Activated naive CD8-positive, alpha-beta T cell (primary cell): Measurements from ENCODE around the gene SYNE1.

ENCODE experiments used
- H3K27ac Mint-ChIP-seq: one replicate; pipeline ENCODE4 v1.8.0; 2021; ENCODE audit warnings: mixed read lengths
- H3K27me3 Mint-ChIP-seq: one replicate; pipeline ENCODE4 v1.8.0; 2021; ENCODE audit warnings: mixed read lengths
- H3K36me3 Mint-ChIP-seq: one replicate; pipeline ENCODE4 v1.8.0; 2021; ENCODE audit warnings: mixed read lengths
- H3K4me1 Mint-ChIP-seq: one replicate; pipeline ENCODE4 v1.8.0; 2021; ENCODE audit warnings: low read depth, mixed read lengths
- H3K4me3 Mint-ChIP-seq: one replicate; pipeline ENCODE4 v1.8.0; 2021; ENCODE audit warnings: mild to moderate bottlenecking, mixed read lengths
- H3K9me3 Mint-ChIP-seq: one replicate; pipeline ENCODE4 v1.8.0; 2021; ENCODE audit warnings: low read depth, mixed read lengths

Gene SYNE1

GRCh38 chr6:152595499-152595898, 41.7 kb downstream of the SYNE1 start:
- H3K27ac Mint-ChIP-seq, result no peak overlapping the region
- no peaks in the 10 kb centered on the region for H3K9me3 Mint-ChIP-seq
- H3K4me1 Mint-ChIP-seq, result no peaks in the 10 kb centered on the region
- no peaks in the 10 kb centered on the region for H3K36me3 Mint-ChIP-seq
- H3K4me3 Mint-ChIP-seq, result no peak overlapping the region
- H3K27me3 Mint-ChIP-seq, result peaks cover 11% of the 10 kb centered on the region

- H3K27ac Mint-ChIP-seq, result no peak overlapping the region
- H3K9me3 Mint-ChIP-seq, result no peaks in the 10 kb centered on the region
- H3K36me3 Mint-ChIP-seq, result no peaks in the 10 kb centered on the region
- H3K4me1 Mint-ChIP-seq, result no peaks in the 10 kb centered on the region
- H3K27me3 Mint-ChIP-seq, result peaks cover 7% of the 10 kb centered on the region
- no peak overlapping the region for H3K4me3 Mint-ChIP-seq
Observed at GRCh38 chr6:152594701-152595100, 42.5 kb downstream of the SYNE1 start.

GRCh38 chr6:152588456-152588855, 48.7 kb downstream of the SYNE1 start:
- no peaks in the 10 kb centered on the region for H3K4me1 Mint-ChIP-seq
- no peak overlapping the region for H3K27ac Mint-ChIP-seq
- H3K4me3 Mint-ChIP-seq, result no peak overlapping the region
- H3K36me3 Mint-ChIP-seq, result no peaks in the 10 kb centered on the region
- H3K9me3 Mint-ChIP-seq, result no peaks in the 10 kb centered on the region
- no peaks in the 10 kb centered on the region for H3K27me3 Mint-ChIP-seq

GRCh38 chr6:152587473-152587872, 49.7 kb downstream of the SYNE1 start:
- no peaks in the 10 kb centered on the region for H3K9me3 Mint-ChIP-seq

GRCh38 chr6:152585236-152585635, 51.9 kb downstream of the SYNE1 start:
- Mint-ChIP-seq H3K27me3 (no peaks in the 10 kb centered on the region), H3K4me3 (no peak overlapping the region), H3K36me3 (no peaks in the 10 kb centered on the region), H3K9me3 (no peaks in the 10 kb centered on the region), H3K4me1 (no peaks in the 10 kb centered on the region), H3K27ac (no peak overlapping the region)

More at GRCh38 chr6:152587473-152587872, 49.7 kb downstream of the SYNE1 start:
- H3K4me3 Mint-ChIP-seq, result no peak overlapping the region
- no peaks in the 10 kb centered on the region for H3K36me3 Mint-ChIP-seq
- H3K27ac Mint-ChIP-seq, result no peak overlapping the region
- H3K27me3 Mint-ChIP-seq, result no peaks in the 10 kb centered on the region
- no peaks in the 10 kb centered on the region for H3K4me1 Mint-ChIP-seq

- no peaks in the 10 kb centered on the region for H3K4me1 Mint-ChIP-seq
- no peak overlapping the region for H3K4me3 Mint-ChIP-seq
- H3K36me3 Mint-ChIP-seq, result no peaks in the 10 kb centered on the region
- no peak overlapping the region for H3K27ac Mint-ChIP-seq
- no peaks in the 10 kb centered on the region for H3K9me3 Mint-ChIP-seq
- no peaks in the 10 kb centered on the region for H3K27me3 Mint-ChIP-seq
Observed at GRCh38 chr6:152583888-152584287, 53.3 kb downstream of the SYNE1 start.

GRCh38 chr6:152576525-152576924, 60.6 kb downstream of the SYNE1 start:
- no peak overlapping the region for H3K4me3 Mint-ChIP-seq
- H3K36me3 Mint-ChIP-seq, result no peaks in the 10 kb centered on the region
- H3K4me1 Mint-ChIP-seq, result no peaks in the 10 kb centered on the region
- H3K27ac Mint-ChIP-seq, result no peak overlapping the region
- H3K9me3 Mint-ChIP-seq, result no peaks in the 10 kb centered on the region
- H3K27me3 Mint-ChIP-seq, result no peaks in the 10 kb centered on the region

- Mint-ChIP-seq H3K27me3 (no peaks in the 10 kb centered on the region), H3K9me3 (no peaks in the 10 kb centered on the region), H3K4me3 (no peak overlapping the region), H3K27ac (no peak overlapping the region), H3K4me1 (no peaks in the 10 kb centered on the region), H3K36me3 (no peaks in the 10 kb centered on the region)
Observed at GRCh38 chr6:152575621-152576150, 61.5 kb downstream of the SYNE1 start.

GRCh38 chr6:152575161-152575560, 62.0 kb downstream of the SYNE1 start:
- no peaks in the 10 kb centered on the region for H3K4me1 Mint-ChIP-seq
- no peak overlapping the region for H3K4me3 Mint-ChIP-seq
- H3K27me3 Mint-ChIP-seq, result no peaks in the 10 kb centered on the region
- no peak overlapping the region for H3K27ac Mint-ChIP-seq
- no peaks in the 10 kb centered on the region for H3K36me3 Mint-ChIP-seq
- H3K9me3 Mint-ChIP-seq, result no peaks in the 10 kb centered on the region

GRCh38 chr6:152573762-152574161, 63.4 kb downstream of the SYNE1 start:
- H3K4me3 Mint-ChIP-seq, result no peak overlapping the region
- H3K27me3 Mint-ChIP-seq, result no peaks in the 10 kb centered on the region
- no peaks in the 10 kb centered on the region for H3K9me3 Mint-ChIP-seq
- H3K27ac Mint-ChIP-seq, result no peak overlapping the region
- no peaks in the 10 kb centered on the region for H3K36me3 Mint-ChIP-seq
- H3K4me1 Mint-ChIP-seq, result no peaks in the 10 kb centered on the region

- no peaks in the 10 kb centered on the region for H3K27me3 Mint-ChIP-seq
- no peak overlapping the region for H3K4me3 Mint-ChIP-seq
- H3K4me1 Mint-ChIP-seq, result no peaks in the 10 kb centered on the region
- H3K9me3 Mint-ChIP-seq, result no peaks in the 10 kb centered on the region
- H3K27ac Mint-ChIP-seq, result no peak overlapping the region
- no peaks in the 10 kb centered on the region for H3K36me3 Mint-ChIP-seq
Observed at GRCh38 chr6:152572338-152573088, 64.6 kb downstream of the SYNE1 start.

GRCh38 chr6:152571943-152572337, 65.2 kb downstream of the SYNE1 start:
- H3K4me3 Mint-ChIP-seq, result no peak overlapping the region
- H3K4me1 Mint-ChIP-seq, result no peaks in the 10 kb centered on the region
- no peaks in the 10 kb centered on the region for H3K36me3 Mint-ChIP-seq
- no peaks in the 10 kb centered on the region for H3K9me3 Mint-ChIP-seq
- H3K27me3 Mint-ChIP-seq, result no peaks in the 10 kb centered on the region
- no peak overlapping the region for H3K27ac Mint-ChIP-seq

- no peak overlapping the region for H3K27ac Mint-ChIP-seq
- no peaks in the 10 kb centered on the region for H3K9me3 Mint-ChIP-seq
- H3K27me3 Mint-ChIP-seq, result no peaks in the 10 kb centered on the region
- H3K4me3 Mint-ChIP-seq, result no peak overlapping the region
- no peaks in the 10 kb centered on the region for H3K4me1 Mint-ChIP-seq
- no peaks in the 10 kb centered on the region for H3K36me3 Mint-ChIP-seq
Observed at GRCh38 chr6:152571089-152571488, 66.1 kb downstream of the SYNE1 start.

- Mint-ChIP-seq H3K4me3 (no peak overlapping the region), H3K36me3 (no peaks in the 10 kb centered on the region), H3K4me1 (no peaks in the 10 kb centered on the region), H3K9me3 (no peaks in the 10 kb centered on the region), H3K27me3 (no peaks in the 10 kb centered on the region), H3K27ac (no peak overlapping the region)
Observed at GRCh38 chr6:152566103-152566875, 70.9 kb downstream of the SYNE1 start.

GRCh38 chr6:152563177-152563576, 74.0 kb downstream of the SYNE1 start:
- H3K4me1 Mint-ChIP-seq, result no peaks in the 10 kb centered on the region
- H3K27ac Mint-ChIP-seq, result no peak overlapping the region
- H3K4me3 Mint-ChIP-seq, result no peak overlapping the region
- peaks cover 8% of the 10 kb centered on the region for H3K9me3 Mint-ChIP-seq
- no peaks in the 10 kb centered on the region for H3K36me3 Mint-ChIP-seq
- H3K27me3 Mint-ChIP-seq, result no peaks in the 10 kb centered on the region
